ENCODE data around the gene SYCE3.
"Not testable (repeated sequence)": the region's sequence is repeated elsewhere in the genome, so short reads cannot be mapped to it uniquely, and the experiment has no call there.

The SYCE3 gene, protein sequence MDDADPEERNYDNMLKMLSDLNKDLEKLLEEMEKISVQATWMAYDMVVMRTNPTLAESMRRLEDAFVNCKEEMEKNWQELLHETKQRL
- 0 reads per million in 2 experiments for total RNA-seq

DNA sequence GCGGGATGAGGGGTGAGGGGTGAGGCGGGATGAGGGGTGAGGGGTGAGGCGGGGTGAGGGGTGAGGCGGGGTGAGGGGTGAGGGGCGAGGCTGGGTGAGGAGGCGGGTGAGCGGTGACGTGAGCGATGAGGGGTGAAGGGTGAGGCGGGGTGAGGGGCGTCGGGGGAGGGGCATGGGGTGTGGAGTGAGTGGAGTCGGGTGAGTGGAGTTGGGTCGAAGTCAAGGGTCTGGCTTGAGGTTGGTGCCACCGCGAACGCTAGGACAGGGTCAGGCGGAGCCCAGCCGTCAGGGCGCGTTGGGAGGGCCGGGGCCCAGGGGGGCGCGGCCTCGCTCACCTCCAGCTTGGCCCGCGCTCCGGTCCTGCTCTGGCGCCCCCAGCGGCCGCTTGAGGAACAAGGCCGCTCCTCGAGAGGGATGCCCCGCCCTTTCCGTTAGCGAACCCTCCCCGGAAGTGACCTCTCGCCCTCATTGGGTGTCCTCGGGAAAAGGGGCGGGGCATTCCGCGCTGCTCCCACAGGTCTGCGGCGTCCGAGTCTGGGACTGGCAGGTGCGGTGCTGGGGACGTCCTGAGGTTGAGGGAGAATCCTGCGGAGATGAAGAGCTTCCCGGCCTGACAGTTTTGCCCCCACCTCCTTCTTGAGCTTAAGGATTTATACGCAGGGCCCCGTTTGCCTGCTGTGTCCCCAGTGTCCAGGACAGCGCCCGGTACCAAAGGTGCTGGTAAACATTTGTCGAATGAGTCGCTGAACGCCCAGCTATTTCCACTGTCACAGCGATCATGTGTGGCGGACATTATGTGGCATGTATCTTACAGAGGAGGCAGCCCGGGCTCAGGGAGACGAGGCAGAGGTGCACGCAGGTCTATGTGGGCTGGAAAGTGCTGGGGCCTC is at the start of gene SYCE3:
Gene SYCE3 (minus strand): TSS at position 397 of the 890 bp plus-strand sequence. CDS start 6,514 bp downstream, outside the sequence.
- peak; percentile 95 for DNase-seq (ENCODE audit: low read depth)

- no peak for DNase-seq (ENCODE audit: low read depth)
Observed at GRCh38 chr22:50612168-50612527, 49.4 kb upstream of the SYCE3 start.

DNA sequence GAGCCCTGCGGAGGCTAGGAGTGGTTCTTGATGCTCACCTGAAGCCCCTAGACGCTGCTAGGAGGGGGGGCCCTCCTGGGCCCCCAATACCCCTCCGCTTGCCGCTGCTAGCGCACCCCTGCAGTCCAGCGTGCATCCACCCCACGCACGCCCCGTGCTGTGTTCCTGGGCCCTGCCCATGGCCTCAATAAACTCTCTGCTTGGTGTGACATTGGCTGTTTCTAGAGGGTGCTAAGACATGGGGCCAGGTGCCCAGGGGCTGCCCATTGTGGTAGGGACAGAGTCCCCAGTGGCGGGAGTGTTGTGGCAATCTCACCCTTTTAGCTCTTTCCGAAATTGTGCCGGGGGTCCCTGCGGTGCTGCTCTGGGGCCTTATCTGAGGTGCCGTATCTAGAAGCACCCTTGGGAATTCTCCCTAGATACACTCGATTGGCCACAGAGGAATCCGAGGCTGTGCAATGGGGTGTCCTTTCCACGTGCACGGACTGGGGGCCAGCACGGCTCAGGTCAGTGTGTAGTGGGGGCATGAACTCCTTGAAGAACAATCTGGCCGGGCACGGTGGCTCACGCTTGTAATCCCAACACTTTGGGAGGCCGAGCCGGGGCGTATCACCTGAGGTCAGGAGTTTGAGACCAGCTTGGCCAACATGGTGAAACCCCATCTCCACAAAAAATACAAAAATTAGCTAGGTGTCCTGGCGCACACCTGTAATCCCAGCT is 48.8 kb upstream of the SYCE3 start:
- no peak for DNase-seq (ENCODE audit: low read depth)

DNA sequence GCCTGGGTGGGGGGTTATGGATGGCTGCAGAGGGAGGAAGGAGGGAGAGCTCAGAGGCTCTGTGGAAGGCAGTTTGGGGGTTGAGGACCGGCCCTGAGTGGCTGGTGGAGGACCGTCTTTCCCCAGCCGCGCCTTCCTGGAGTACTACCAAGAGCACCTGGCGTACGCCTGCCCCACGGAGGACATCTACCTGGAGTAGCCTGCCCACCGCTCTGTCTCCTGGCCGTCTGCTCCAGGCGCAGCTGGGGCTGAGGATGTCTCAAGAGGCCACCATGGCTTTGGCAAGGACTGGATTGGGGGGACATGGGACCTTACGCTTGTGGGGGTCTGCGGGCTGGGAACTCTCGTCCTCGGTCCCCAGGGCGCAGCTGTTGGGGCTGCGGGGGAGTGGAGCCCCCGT is 47.9 kb upstream of the SYCE3 start:
- DNase-seq (ENCODE audit: low read depth), result no peak

DNA sequence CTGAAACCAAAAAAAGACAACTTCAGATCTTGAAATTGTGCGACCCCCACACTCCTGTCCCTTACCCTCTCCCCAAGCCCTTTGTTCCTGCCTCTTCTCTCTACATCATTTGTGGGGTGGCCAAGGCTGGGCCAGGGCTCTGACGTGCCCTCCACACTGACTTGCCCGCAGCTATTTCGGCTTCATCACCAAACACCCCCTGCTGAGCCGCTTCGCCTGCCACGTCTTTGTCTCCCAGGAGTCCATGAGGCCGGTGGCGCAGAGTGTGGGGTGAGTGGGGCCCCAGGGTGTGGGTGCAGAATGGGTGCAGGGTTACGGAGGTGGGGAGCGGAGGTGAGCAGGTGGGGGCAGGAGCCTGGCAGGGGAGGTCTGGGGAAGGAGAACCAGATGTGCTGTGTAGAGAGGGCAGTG is 47.3 kb upstream of the SYCE3 start:
- DNase-seq (ENCODE audit: low read depth), result no peak

- no peak for DNase-seq (ENCODE audit: low read depth)
Observed at GRCh38 chr22:50609599-50609998, 46.9 kb upstream of the SYCE3 start.

DNA sequence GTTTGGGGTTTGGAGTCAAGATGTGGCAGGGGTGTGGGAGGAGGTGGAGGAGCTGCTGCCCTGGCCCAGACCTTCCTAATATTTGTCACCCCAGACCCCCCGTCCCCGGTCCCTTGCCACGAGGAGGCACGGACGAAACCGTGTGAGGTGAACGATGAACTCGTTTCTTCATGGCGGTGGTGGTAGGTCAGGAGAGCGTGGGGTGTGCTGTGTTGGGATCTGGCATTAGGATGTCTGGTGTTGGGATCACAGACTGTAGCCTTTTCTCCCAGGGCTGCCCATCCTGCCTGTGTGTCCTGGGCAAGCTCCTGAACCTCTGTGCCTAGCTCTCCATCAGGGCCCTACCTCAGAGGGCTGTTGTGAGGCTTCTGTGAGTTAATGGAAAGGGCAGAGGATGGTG is 46.3 kb upstream of the SYCE3 start:
- DNase-seq (ENCODE audit: low read depth), result no peak

- DNase-seq (ENCODE audit: low read depth), result not testable (repeated sequence)
Observed at GRCh38 chr22:50608058-50608840, 45.5 kb upstream of the SYCE3 start.

- no peak for DNase-seq (ENCODE audit: low read depth)
Observed at GRCh38 chr22:50607659-50608020, 44.9 kb upstream of the SYCE3 start.

- no peak for DNase-seq (ENCODE audit: low read depth)
Observed at GRCh38 chr22:50606946-50607658, 44.4 kb upstream of the SYCE3 start.

DNA sequence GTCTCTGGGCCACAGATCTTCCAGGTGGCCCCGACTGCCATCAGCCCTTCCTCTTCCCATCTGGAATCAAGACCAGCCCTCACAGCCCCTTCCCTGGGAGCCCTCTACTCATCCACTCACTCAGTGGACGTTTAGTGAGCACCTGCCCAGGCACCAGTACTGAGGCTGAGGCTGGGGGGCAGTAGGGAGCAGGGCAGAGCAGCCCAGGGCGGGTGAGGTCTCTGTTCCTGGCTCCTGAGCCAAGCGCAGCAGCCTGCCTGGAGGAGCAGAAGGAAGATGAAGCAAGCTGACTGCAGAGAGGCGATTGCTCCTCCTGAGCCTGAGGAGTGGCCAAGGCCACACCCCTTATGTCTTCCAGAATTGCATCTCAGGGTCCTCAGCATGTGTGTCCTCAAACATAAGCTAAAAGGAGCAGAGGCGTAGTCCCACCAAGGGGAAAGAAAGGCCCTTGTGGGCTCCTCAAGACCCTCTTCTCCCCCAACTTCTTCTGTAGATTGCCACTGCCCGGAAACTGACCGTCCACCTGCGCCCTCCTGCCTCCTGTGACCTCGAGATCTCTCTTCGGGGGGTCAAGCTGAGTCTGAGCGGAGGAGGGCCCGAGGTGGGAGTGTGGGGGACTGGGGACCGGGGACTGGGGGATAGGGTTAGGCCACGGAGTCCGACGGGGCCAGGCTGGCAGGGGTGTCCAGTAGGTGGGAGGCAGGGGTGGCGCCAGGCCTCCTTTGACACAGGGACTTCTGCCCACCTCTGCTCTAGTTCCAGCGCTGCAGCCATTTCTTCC is 43.6 kb upstream of the SYCE3 start:
- no peak for DNase-seq (ENCODE audit: low read depth)

- DNase-seq (ENCODE audit: low read depth), result no peak
Observed at GRCh38 chr22:50605613-50606074, 42.9 kb upstream of the SYCE3 start.

DNA sequence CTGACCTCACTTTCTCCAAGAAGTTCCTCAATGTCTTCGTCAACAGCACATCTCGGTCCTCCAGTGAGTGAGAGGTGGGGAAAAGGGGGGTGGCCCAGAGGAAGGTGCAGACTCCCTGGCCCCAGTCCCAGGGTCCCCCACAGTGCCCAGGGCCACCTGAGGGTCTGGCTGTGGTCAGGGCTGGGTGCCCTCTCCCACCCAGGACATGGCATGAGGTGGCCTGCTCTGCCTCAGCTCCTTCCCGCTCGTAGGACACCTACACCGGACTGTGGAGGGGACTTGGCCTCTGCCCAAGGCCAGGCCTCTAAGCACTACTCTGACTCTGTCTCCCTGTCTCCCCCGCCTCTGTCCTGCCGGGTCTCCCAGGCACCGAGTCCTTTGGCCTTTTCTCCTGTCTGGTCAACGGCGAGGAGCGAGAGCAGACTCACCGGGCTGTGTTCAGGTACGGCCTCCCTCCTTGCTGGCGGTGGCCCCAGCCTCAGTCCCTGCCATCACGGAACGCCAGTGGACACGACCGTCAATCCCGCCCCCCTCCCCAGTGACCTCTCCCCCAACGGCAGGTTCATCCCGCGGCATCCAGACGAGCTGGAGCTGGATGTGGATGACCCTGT is 42.4 kb upstream of the SYCE3 start:
- DNase-seq (ENCODE audit: low read depth), result no peak

GRCh38 chr22:50604256-50605001 is 41.7 kb upstream of the SYCE3 start:
- no peak for DNase-seq (ENCODE audit: low read depth)

DNA sequence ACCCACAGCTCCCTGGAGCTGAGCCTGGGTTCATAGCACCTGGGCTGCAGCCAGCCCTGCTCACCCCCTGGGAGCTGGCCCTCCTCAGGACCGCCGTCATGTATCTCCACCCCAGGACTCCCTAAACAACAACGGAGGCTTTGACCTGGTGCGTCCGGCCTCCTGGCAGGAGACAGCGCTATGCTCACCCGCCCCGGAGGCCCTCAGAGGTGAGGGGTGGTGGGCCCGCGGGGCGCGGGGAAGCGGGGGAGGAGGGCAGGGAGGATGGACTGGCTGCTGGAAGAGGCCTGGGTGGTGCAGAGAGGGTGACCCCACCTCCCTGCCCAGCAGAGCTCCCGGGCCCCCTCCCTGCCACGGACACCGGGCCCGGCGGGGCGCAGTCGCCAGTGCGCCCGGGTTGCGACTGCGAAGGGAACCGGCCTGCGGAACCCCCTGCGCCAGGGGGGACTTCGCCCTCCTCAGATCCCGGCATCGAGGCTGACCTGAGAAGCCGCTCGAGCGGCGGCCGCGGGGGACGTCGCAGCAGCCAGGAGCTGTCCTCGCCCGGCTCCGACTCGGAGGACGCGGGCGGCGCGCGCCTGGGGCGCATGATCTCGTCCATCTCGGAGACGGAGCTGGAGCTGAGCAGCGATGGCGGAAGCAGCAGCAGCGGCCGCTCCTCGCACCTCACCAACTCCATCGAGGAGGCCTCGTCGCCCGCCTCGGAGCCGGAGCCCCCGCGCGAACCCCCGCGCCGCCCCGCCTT is 41.0 kb upstream of the SYCE3 start:
- no peak for DNase-seq (ENCODE audit: low read depth)

GRCh38 chr22:50602338-50602700 is 39.6 kb upstream of the SYCE3 start:
- no peak for DNase-seq (ENCODE audit: low read depth)

- no peak for DNase-seq (ENCODE audit: low read depth)
Observed at GRCh38 chr22:50601669-50602337, 39.1 kb upstream of the SYCE3 start.

GRCh38 chr22:50600967-50601668 is 38.4 kb upstream of the SYCE3 start:
- DNase-seq (ENCODE audit: low read depth), result no peak

All from T follicular helper cell (primary cell).